H9 (cell line): ENCODE measurements around the gene NPAS2. TPM values are rescaled to one million over a fixed set of nuclear protein-coding genes. Genes with fewer than 3 reads are reported as not detected.

ENCODE experiments used
- DNase-seq: peaks from one replicate; pipeline ENCODE4 v3.0.0-alpha.2; 2017
- H2AFZ ChIP-seq: one replicate; pipeline ENCODE4 v1.6.1; 2013; ENCODE audit warnings: mild to moderate bottlenecking, low read length, control low read depth, moderate library complexity
- H2AK5ac ChIP-seq: 2 replicates; pipeline ENCODE4 v1.6.1; 2013; ENCODE audit warnings: low read length, control low read depth, mixed read lengths; ENCODE audit not compliant: insufficient read length
- H2BK120ac ChIP-seq: one replicate; pipeline ENCODE4 v1.6.1; 2013; ENCODE audit warnings: low read depth, mild to moderate bottlenecking, low read length, control low read depth, inconsistent platforms; ENCODE audit not compliant: poor library complexity, severe bottlenecking
- H2BK12ac ChIP-seq: 2 replicates; pipeline ENCODE4 v1.6.1; 2013; ENCODE audit warnings: low read length, control low read depth, mixed read lengths, low read depth; ENCODE audit not compliant: insufficient read length
- H2BK15ac ChIP-seq: 2 replicates; pipeline ENCODE4 v1.6.1; 2013; ENCODE audit warnings: low read depth, low read length, control low read depth
- H2BK20ac ChIP-seq: one replicate; pipeline ENCODE4 v1.6.1; 2013; ENCODE audit warnings: low read depth, mild to moderate bottlenecking, low read length, control low read depth, inconsistent platforms; ENCODE audit not compliant: poor library complexity, severe bottlenecking
- H2BK5ac ChIP-seq: 2 replicates; pipeline ENCODE4 v1.6.1; 2013; ENCODE audit warnings: low read length, control low read depth, mixed read lengths; ENCODE audit not compliant: insufficient read length
- H3K14ac ChIP-seq: 2 replicates; pipeline ENCODE4 v1.6.1; 2013; ENCODE audit warnings: low read length, control low read depth; ENCODE audit not compliant: insufficient read depth
- H3K18ac ChIP-seq: 2 replicates; pipeline ENCODE4 v1.6.1; 2013; ENCODE audit warnings: low read depth, mild to moderate bottlenecking, mixed read lengths, low read length, control low read depth; ENCODE audit not compliant: insufficient read length
- H3K23ac ChIP-seq: 2 replicates; pipeline ENCODE4 v1.6.1; 2013; ENCODE audit warnings: low read length, control low read depth, mixed read lengths, low read depth; ENCODE audit not compliant: insufficient read length
- H3K23me2 ChIP-seq: 2 replicates; pipeline ENCODE4 v1.6.1; 2013; ENCODE audit warnings: low read depth, mild to moderate bottlenecking, mixed read lengths, low read length, control low read depth; ENCODE audit not compliant: insufficient read length, poor library complexity, severe bottlenecking
- H3K27ac ChIP-seq: 2 replicates; pipeline ENCODE4 v1.5.1; 2013; ENCODE audit warnings: low read length, control low read depth, mixed read lengths, low read depth; ENCODE audit not compliant: insufficient read length
- H3K27me3 ChIP-seq: 2 replicates; pipeline ENCODE4 v1.6.1; 2013; ENCODE audit warnings: low read length, control low read depth, inconsistent platforms; ENCODE audit not compliant: insufficient read depth
- H3K4ac ChIP-seq: 2 replicates; pipeline ENCODE4 v1.6.1; 2013; ENCODE audit warnings: low read depth, mild to moderate bottlenecking, control low read depth, inconsistent platforms, low read length, moderate library complexity
- H3K4me1 ChIP-seq: 2 replicates; pipeline ENCODE4 v1.6.1; 2013; ENCODE audit warnings: low read length, control low read depth, inconsistent platforms; ENCODE audit not compliant: insufficient read depth
- H3K4me2 ChIP-seq: 2 replicates; pipeline ENCODE4 v1.6.1; 2013; ENCODE audit warnings: low read length, control low read depth, mixed read lengths; ENCODE audit not compliant: insufficient read length, insufficient read depth
- H3K56ac ChIP-seq: 2 replicates; pipeline ENCODE4 v1.6.1; 2013; ENCODE audit warnings: low read depth, mild to moderate bottlenecking, mixed read lengths, low read length, control low read depth; ENCODE audit not compliant: insufficient read length
- H3K79me1 ChIP-seq: 2 replicates; pipeline ENCODE4 v1.6.1; 2013; ENCODE audit warnings: low read depth, mild to moderate bottlenecking, moderate library complexity, low read length, control low read depth, inconsistent platforms; ENCODE audit not compliant: insufficient read depth, poor library complexity, severe bottlenecking
- H3K79me2 ChIP-seq: 2 replicates; pipeline ENCODE4 v1.6.1; 2013; ENCODE audit warnings: low read length, control low read depth, inconsistent platforms; ENCODE audit not compliant: insufficient read depth
- H3K9ac ChIP-seq: 2 replicates; pipeline ENCODE4 v1.6.1; 2013; ENCODE audit warnings: low read length, control low read depth, mixed read lengths; ENCODE audit not compliant: insufficient read length; ENCODE audit errors: extremely low read depth
- H3K9me3 ChIP-seq: one replicate; pipeline ENCODE4 v1.6.1; 2013; ENCODE audit warnings: low read depth, low read length, inconsistent platforms; ENCODE audit not compliant: control insufficient read depth
- H3T11ph ChIP-seq: one replicate; pipeline ENCODE4 v1.6.1; 2013; ENCODE audit warnings: mild to moderate bottlenecking, low read length, control low read depth, inconsistent platforms
- H4K20me1 ChIP-seq: one replicate; pipeline ENCODE4 v1.6.1; 2013; ENCODE audit not compliant: control insufficient read depth, insufficient read length, insufficient read depth
- H4K5ac ChIP-seq: 2 replicates; pipeline ENCODE4 v1.6.1; 2013; ENCODE audit warnings: low read depth, mild to moderate bottlenecking, mixed read lengths, low read length, control low read depth; ENCODE audit not compliant: insufficient read length
- H4K8ac ChIP-seq: replicated peaks from 2 replicates; pipeline ENCODE4 v1.6.1; 2013; ENCODE audit warnings: low read length, control low read depth, mixed read lengths, low read depth; ENCODE audit not compliant: insufficient read length
- H4K91ac ChIP-seq: 2 replicates; pipeline ENCODE4 v1.6.1; 2013; ENCODE audit warnings: low read depth, mild to moderate bottlenecking, moderate library complexity, mixed read lengths, low read length, control low read depth; ENCODE audit not compliant: insufficient read length
- H3K27ac Mint-ChIP-seq, 3 experiments: 2 replicates in 2 of 3; 3 replicates in 1 of 3; pipeline ENCODE4 v1.8.0; 2020 to 2021; ENCODE audit warnings: mixed read lengths in 3 of 3, mild to moderate bottlenecking in 1 of 3, moderate library complexity in 1 of 3
- H3K27me3 Mint-ChIP-seq: 2 replicates; pipeline ENCODE4 v1.8.0; 2021; ENCODE audit warnings: low read depth, mild to moderate bottlenecking, moderate library complexity, mixed read lengths
- H3K36me3 Mint-ChIP-seq, 3 experiments: 2 replicates in 2 of 3; 3 replicates in 1 of 3; pipeline ENCODE4 v1.8.0; 2020 to 2021; ENCODE audit warnings: low read depth in 3 of 3, mixed read lengths in 3 of 3; ENCODE audit not compliant: insufficient read depth in 1 of 3
- H3K4me1 Mint-ChIP-seq, 2 experiments: 2 replicates each; pipeline ENCODE4 v1.8.0; 2020; ENCODE audit warnings: mixed read lengths in 2 of 2
- H3K4me3 Mint-ChIP-seq, 2 experiments: 2 replicates in 1 of 2; 3 replicates in 1 of 2; pipeline ENCODE4 v1.8.0; 2020 to 2021; ENCODE audit warnings: mild to moderate bottlenecking in 2 of 2, mixed read lengths in 2 of 2, moderate library complexity in 1 of 2
- H3K9me3 Mint-ChIP-seq, 2 experiments: 2 replicates in 1 of 2; 3 replicates in 1 of 2; pipeline ENCODE4 v1.8.0; 2020; ENCODE audit warnings: mild to moderate bottlenecking in 2 of 2, mixed read lengths in 2 of 2, moderate library complexity in 1 of 2
- CTCF ChIP-seq: fragments of 200-600 bp; sonication (generic); conservative IDR thresholded peaks from 3 replicates; pipeline ENCODE4 v1.8.0; 2021; ENCODE audit warnings: antibody characterized with exemption, mild to moderate bottlenecking
- WGBS: extraction: QIAGEN DNeasy Blood & Tissue Kit; methylation state at CpG from one replicate; pipeline ENCODE4 v1.1.7; 2013; ENCODE audit warnings: missing lambda C conversion rate, low lambda C conversion rate, mixed read lengths; ENCODE audit not compliant: insufficient read length; ENCODE audit errors: extremely low coverage; 5-methylcytosine and 5-hydroxymethylcytosine counted together
- total RNA-seq: library from RNA; stranded (reverse); gene quantifications from 2 replicates; pipeline ENCODE4 v1.2.1, GENCODE V29; 2021

NPAS2 gene
- total RNA-seq, 1 experiment from 2014 or later = 1.3 TPM

- Histone ChIP-seq H2BK120ac (no peak overlapping the region), H4K91ac (no peak overlapping the region), H3K14ac (no peak overlapping the region), H2BK12ac (no peak overlapping the region), H2BK15ac (no peak overlapping the region), H3K23ac (no peak overlapping the region), H3K4ac (no peak overlapping the region), H3K9me3 (no peaks in the 10 kb centered on the region), H3K79me1 (no peaks in the 10 kb centered on the region), H4K5ac (no peak overlapping the region), H4K8ac (no peak overlapping the region), H3K4me2 (no peak overlapping the region), H3K79me2 (no peaks in the 10 kb centered on the region), H2BK20ac (no peak overlapping the region), H3K18ac (no peak overlapping the region), H4K20me1 (no peaks in the 10 kb centered on the region), H3K27me3 (no peaks in the 10 kb centered on the region), H3K56ac (no peak overlapping the region), H3K23me2 (no peaks in the 10 kb centered on the region), H2BK5ac (no peak overlapping the region), H3K4me1 (no peaks in the 10 kb centered on the region), H3K27ac (no peak overlapping the region), H3T11ph (no peak overlapping the region), H3K9ac (no peak overlapping the region), H2AFZ (no peak overlapping the region), H2AK5ac (no peak overlapping the region)
- Mint-ChIP-seq H3K27me3 (no peaks in the 10 kb centered on the region; the same call in 1 of the 2 replicates), H3K36me3 (no peaks in the 10 kb centered on the region), H3K4me1 (peaks cover 5 to 9% of the 10 kb centered on the region in 2 experiments), H3K4me3 (no peak overlapping the region), H3K27ac (no peak overlapping the region), H3K9me3 (no peaks in the 10 kb centered on the region; a peak in 1 of 5 replicates)
- no peak for TF ChIP-seq CTCF
- no peak for DNase-seq
- no CpG with 5 or more reads among the region's 4 CpGs for WGBS
These were observed 32.5 kb downstream of the NPAS2 start for GRCh38 chr2:100852447-100852846.
